Stimulated activated naive CD4-positive, alpha-beta T cell (primary cell): ENCODE results near the gene GLMP.

Experiments used
- DNase-seq, 6 experiments: peaks; one replicate each; lab custom pipeline; 2025; lab: John Stamatoyannopoulos, UW

GLMP gene

DNA sequence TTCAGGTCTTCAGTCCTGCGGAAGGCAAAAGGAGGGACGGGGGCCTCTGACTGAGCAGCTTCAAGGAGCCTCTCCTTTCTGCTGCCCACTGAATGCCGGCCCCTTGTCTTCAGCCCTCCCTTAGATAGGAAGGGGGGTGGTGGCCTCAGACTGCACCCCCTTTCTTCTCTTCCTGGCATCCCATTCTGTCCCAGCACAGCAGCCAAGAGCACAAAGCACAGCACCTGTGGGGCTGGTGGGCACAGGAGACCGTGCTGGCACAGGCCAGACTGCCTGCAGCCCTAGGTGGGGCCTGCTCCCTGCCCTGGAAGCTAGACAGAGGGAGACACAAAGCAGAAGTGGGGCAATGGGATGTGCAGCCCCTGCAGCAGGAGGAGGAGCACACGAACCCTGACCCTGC lies 45.9 kb downstream of the GLMP start:
- DNase-seq = no peak

DNA sequence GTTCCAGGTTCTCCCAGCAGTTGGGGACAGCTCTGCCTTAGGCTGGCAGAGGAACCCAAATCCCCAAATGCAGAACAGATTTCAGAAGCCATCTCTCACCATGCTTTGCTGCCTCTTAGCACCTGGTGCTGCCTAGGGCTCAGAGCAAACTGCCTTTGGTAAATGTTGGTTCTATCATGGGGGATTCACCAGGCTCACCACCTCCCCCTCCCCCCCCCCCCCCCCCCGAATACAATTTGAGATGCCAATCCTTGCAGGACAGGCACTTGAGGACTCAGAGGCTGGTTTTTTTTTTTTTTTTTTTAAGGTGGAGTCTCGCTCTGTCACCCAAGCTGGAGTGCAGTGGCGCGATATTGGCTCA lies 47.2 kb downstream of the GLMP start:
- DNase-seq = no peak

DNA sequence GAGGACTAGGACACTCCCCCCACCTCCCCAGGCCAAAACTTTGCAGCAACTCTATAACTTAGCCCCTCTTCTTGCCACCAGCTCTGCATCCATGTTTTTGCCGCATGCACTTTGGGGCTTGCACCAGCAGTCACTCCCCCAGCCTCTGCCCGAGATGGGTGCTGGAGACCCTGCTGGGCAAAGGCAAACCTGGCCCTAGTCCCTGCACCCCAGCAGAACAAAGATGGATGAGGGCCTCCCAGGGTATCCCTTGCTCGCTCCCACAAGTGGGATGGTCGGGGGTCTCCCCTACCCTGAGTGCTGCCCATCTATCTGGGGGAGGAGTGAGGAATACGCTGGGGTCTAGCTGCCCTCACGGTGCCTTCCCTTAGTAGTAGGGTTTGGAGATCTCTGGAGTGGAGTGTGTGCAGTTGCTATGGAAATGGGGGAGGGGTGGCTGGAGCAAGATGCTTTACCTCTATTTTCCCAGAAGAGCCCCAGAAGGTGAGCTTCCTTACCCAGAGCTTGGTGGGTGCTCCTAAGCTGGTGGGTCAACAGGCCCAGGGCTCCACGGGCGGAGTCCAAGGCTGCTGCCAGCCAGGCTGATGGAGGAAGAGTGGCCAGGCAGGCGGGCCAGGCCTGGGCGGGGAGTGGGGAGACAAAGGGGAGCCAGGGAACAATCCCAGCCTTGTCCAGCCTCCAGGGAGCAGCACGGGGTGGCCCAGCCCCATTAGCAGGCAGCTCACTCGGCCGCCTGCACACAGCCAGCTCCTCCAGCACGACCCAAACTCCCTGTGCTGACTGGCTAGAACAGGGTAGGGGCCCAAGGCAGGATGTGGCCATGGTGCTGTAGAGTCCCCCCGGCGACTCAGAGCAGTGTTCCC lies 47.8 kb downstream of the GLMP start, which contains the start of gene PAQR6:
TSS of gene PAQR6 (minus strand) at position 597 of the 863 bp plus-strand sequence. CDS start 1,325 bp downstream, outside the sequence.
- DNase-seq = no peak

DNA sequence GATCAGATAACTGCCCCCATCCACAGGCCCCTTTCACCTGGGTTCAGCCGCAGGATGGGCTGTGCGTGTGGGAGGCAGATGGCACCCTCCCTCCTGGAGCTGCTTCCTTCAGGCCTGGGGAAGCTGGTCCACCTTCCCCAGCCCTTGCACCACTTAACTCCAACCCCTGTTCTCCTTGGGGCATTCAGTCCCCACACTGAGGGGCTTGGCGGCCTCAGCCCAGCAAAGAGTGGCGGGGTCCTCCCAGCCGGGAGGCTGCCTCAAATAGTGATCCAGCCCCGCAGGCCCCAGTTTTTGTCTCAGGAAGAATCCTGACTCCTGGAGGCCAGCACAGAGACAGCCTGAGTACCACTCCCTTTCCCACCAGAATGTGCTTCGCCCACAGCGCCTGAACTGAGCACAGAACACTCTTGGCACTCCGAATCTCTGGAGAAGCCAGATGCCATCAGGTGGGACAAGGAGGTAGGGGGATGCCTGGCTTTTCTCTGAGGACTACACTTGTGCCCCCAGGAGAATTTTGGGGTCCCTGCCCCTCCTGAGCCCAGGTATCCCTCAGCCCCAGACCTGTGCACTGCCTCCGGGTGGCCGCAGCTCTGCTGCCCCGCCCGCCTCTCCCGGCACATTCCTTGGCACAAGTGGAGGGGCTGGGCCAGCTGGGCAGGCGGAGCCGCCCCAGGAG lies 48.6 kb downstream of the GLMP start:
- no peak for DNase-seq

DNA sequence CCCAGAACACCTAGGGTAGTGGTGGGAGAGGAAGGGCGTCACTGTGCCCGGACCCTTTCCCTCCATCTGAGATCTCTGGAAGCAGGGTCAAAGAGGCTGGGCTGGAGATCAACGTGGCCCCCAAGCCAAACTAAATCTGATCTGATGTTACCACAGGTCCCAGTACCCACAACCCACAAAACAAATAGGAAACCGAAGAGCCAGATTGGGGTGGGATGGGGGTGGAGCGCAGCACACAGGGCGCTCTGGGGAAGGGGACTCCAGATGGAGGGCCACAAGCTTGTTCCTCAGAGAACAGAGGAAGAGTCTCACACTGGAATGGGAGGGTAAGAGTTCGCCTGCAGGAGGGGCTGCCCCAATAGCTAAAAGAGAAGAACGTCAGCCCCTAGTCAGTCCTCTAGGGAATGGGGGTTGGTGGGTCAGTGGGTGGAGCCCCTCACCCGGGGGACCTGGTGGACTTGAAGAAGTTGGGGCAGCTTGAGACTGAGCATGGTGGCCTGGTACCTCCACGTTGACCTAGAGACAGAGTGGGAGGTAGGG lies 49.2 kb downstream of the GLMP start:
- no peak for DNase-seq

DNA sequence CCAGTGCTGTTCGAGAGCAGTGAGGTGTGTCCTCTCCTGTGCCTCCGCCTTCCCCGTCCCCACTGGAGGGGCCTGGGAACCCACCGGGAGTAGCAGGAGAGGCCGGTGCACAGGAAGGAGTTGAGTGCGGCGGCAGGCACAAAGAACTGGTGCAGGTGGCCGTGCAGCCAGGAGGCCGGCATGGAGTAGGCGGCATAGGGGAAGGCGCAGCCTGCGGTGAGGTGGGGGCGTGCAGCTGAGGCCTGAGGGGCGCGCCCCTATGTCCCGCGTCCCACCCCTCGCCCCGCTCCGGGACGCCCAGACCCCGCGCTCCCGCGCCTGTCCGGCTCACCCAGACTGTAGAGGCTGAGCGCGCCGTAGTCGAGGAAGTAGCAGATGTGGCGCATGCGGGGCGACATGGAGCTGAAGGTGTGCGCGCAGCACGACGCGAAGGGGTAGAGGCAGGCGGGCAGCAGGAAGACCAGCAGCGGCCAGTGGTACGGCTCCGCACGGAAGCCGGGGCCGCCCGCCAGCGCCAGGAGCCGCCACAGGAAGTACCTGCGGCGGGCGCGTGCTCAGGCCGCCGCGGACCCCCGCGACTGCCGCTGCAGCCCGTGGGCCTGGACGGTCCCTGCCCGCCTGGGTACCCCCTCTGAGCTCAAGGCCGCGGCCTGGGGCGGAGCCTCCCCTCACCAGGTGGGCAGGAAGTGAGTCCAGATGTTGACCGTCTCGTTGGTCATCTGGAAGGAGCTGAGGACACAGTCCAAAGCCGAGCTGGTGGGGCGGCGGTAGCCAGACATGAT lies 49.8 kb downstream of the GLMP start:
- DNase-seq = peak in 3 of 6 experiments; percentile 20 to 50 (median 23)

DNA sequence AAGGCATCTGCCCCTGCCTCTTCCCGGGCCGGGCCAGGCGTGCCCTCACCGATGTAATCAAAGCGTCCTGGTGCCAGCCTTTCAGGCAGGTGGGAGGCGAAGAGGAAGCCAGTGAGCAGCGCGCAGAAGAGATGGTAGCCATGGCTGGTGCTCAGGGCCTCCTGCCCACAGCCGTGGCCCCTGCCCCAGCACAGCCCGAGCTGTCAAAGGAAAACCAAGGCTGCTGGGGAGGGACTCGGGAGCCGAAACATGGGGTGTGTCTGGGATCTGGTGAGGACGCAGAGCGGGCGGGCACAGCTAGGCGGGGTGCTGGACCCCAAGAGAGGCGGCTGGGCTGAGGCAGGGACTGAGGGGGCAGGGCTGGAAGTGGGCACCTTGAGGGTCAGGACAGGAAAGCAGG lies 50.8 kb downstream of the GLMP start:
- no peak for DNase-seq

DNA sequence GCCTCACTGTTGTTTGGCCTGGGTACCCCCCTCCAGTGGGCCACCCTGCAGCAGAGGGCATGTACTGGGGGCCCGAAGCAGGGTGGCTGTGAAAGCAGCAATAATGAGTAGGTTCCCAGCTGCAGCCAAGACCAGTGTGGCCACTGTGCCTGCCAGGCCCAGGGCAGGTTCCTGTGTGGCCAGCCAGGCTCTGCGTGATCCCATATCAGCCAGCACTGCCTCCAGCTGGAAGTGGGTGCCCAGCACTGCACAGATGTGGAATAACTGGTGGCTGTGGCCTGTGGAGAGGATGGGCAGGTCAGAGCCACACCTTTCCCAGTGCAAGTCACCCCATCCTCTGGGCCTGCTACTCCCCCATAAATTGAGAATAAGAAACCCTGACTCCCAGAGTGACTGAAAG lies 51.4 kb downstream of the GLMP start:
- DNase-seq = no peak

DNA sequence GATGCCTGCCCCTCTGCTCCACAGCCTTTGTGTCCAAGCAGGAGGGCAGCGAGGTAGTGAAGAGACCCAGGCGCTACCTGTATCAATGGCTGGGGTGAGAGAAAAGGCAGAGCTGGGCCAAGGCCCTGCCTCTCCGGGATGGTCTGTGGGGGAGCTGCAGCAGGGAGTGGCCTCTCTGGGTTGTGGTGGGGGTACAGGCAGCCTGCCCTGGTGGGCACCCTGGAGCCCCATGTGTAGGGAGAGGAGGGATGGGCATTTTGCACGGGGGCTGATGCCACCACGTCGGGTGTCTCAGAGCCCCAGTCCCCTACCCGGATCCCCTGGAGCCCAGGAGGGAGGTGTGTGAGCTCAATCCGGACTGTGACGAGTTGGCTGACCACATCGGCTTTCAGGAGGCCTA lies 52.7 kb downstream of the GLMP start:
- DNase-seq = no peak
